HepG2 (cell line): ENCODE results near the gene ZNF644. TPM values are rescaled to one million over a fixed set of nuclear protein-coding genes. Genes with fewer than 3 reads are reported as not detected.
A peak's percentile ranks its signal among the peaks of the same experiment; 100 is the strongest.

Experiments
- BRCA1 ChIP-seq: sonication (generic); formaldehyde crosslinking; IDR thresholded peaks from 2 replicates; pipeline ENCODE4 v1.4.0; 2020; ENCODE audit warnings: missing genetic modification reagents
- FOXJ3 ChIP-seq: sonication (generic); formaldehyde crosslinking; IDR thresholded peaks from 2 replicates; pipeline ENCODE4 v1.4.0; 2020; ENCODE audit warnings: missing genetic modification reagents, mild to moderate bottlenecking, borderline replicate concordance
- GLI4 ChIP-seq: sonication (generic); formaldehyde crosslinking; IDR thresholded peaks from 2 replicates; pipeline ENCODE4 v1.5.1; 2020; ENCODE audit warnings: missing genetic modification reagents, mild to moderate bottlenecking, moderate library complexity, borderline replicate concordance
- JARID2 ChIP-seq: sonication (generic); formaldehyde crosslinking; IDR thresholded peaks from 2 replicates; pipeline ENCODE4 v1.8.1; 2023; ENCODE audit warnings: missing genetic modification reagents, inconsistent platforms; ENCODE audit not compliant: insufficient replicate concordance
- KLF13 ChIP-seq: sonication (generic); formaldehyde crosslinking; IDR thresholded peaks from 2 replicates; pipeline ENCODE4 v1.4.0; 2020; ENCODE audit warnings: mild to moderate bottlenecking, missing genetic modification reagents
- KMT2A ChIP-seq: sonication (generic); formaldehyde crosslinking; IDR thresholded peaks from 2 replicates; pipeline ENCODE4 v1.4.0; 2020; ENCODE audit warnings: missing genetic modification reagents
- MBNL3 ChIP-seq: fragments of 250-450 bp; sonication (Bioruptor Pico); conservative IDR thresholded peaks from 2 replicates; pipeline ENCODE4 v1.8.0; 2022; ENCODE audit warnings: mild to moderate bottlenecking, inconsistent platforms
- MTA1 ChIP-seq: sonication (generic); formaldehyde crosslinking; IDR thresholded peaks from 2 replicates; pipeline ENCODE4 v1.4.0; 2020; ENCODE audit warnings: missing genetic modification reagents, mild to moderate bottlenecking, borderline replicate concordance
- MXI1 ChIP-seq: IDR thresholded peaks from 3 replicates; pipeline ENCODE4 v1.6.1; 2012; ENCODE audit warnings: low read depth, low read length, inconsistent platforms, borderline replicate concordance
- NFKBIZ ChIP-seq: IDR thresholded peaks from 2 replicates; pipeline ENCODE4 v1.6.1; 2018; ENCODE audit warnings: missing genetic modification reagents, missing compliant biosample characterization
- NRL ChIP-seq: sonication (generic); formaldehyde crosslinking; IDR thresholded peaks from 2 replicates; pipeline ENCODE4 v1.5.0; 2020; ENCODE audit warnings: missing genetic modification reagents, mild to moderate bottlenecking, moderate library complexity, borderline replicate concordance
- PPARG ChIP-seq: conservative IDR thresholded peaks from 2 replicates; pipeline ENCODE4 v1.6.1; 2016; ENCODE audit warnings: missing biosample characterization, missing genetic modification reagents
- REXO4 ChIP-seq: sonication (generic); formaldehyde crosslinking; IDR thresholded peaks from 2 replicates; pipeline ENCODE4 v1.8.0; 2022; ENCODE audit warnings: missing genetic modification reagents, mild to moderate bottlenecking, borderline replicate concordance
- SMYD3 ChIP-seq: sonication (generic); formaldehyde crosslinking; IDR thresholded peaks from 2 replicates; pipeline ENCODE4 v1.8.1; 2023; ENCODE audit warnings: mild to moderate bottlenecking, missing genetic modification reagents
- SUZ12 ChIP-seq: fragments of 150-350 bp; IDR thresholded peaks from 2 replicates; pipeline ENCODE4 v1.6.1; 2014; ENCODE audit warnings: low read depth, low read length
- TSC22D2 ChIP-seq: sonication (generic); formaldehyde crosslinking; IDR thresholded peaks from 2 replicates; pipeline ENCODE4 v1.5.1; 2020; ENCODE audit warnings: missing genetic modification reagents, mild to moderate bottlenecking, borderline replicate concordance
- ZFP36 ChIP-seq: fragments of 150-350 bp; IDR thresholded peaks from 2 replicates; pipeline ENCODE4 v1.6.1; 2018; ENCODE audit warnings: borderline replicate concordance, low read length, low read depth; ENCODE audit not compliant: partially characterized antibody
- ZNF275 ChIP-seq: sonication (generic); formaldehyde crosslinking; IDR thresholded peaks from 2 replicates; pipeline ENCODE4 v1.8.0; 2022; ENCODE audit warnings: missing genetic modification reagents, mild to moderate bottlenecking, inconsistent platforms, borderline replicate concordance
- ZNF326 ChIP-seq: sonication (generic); formaldehyde crosslinking; IDR thresholded peaks from 2 replicates; pipeline ENCODE4 v1.4.0; 2020; ENCODE audit warnings: missing genetic modification reagents, borderline replicate concordance
- ZNF44 ChIP-seq: sonication (generic); formaldehyde crosslinking; IDR thresholded peaks from 2 replicates; pipeline ENCODE4 v1.5.1; 2020; ENCODE audit warnings: mild to moderate bottlenecking, missing genetic modification reagents
- ZNF441 ChIP-seq: sonication (generic); formaldehyde crosslinking; IDR thresholded peaks from 2 replicates; pipeline ENCODE4 v1.7.0; 2021; ENCODE audit warnings: missing genetic modification reagents, borderline replicate concordance
- ZNF451 ChIP-seq: sonication (generic); formaldehyde crosslinking; IDR thresholded peaks from 2 replicates; pipeline ENCODE4 v1.5.0; 2020; ENCODE audit warnings: mild to moderate bottlenecking, missing genetic modification reagents
- ZNF710 ChIP-seq: sonication (generic); formaldehyde crosslinking; IDR thresholded peaks from 2 replicates; pipeline ENCODE4 v1.5.0; 2020; ENCODE audit warnings: mild to moderate bottlenecking, missing genetic modification reagents, borderline replicate concordance
- ZNF781 ChIP-seq: sonication (generic); formaldehyde crosslinking; IDR thresholded peaks from 2 replicates; pipeline ENCODE4 v1.5.1; 2020; ENCODE audit warnings: borderline replicate concordance, mild to moderate bottlenecking, missing genetic modification reagents; ENCODE audit errors: not compliant biosample characterization
- polyA plus RNA-seq, 8 experiments: library from polyadenylated mRNA; depleted of rRNA in 3 of 8; stranded (reverse) in 7 of 8; unstranded in 1 of 8; fragments of >200 nt; fragmentation: Illumina TruSeq in 4 of 8; extraction: Trizol in 4 of 8; gene quantifications; 2 replicates each; pipeline versions ENCODE4 v1.2.1 to v1.2.3, GENCODE V29; 2011 to 2016; ENCODE audit warnings: low read depth in 4 of 8, missing spikeins in 1 of 8, mixed read lengths in 1 of 8; ENCODE audit not compliant: insufficient read depth in 1 of 8
- total RNA-seq, 5 experiments: library from RNA; depleted of rRNA; stranded (reverse); fragments of >200 nt; fragmentation: Illumina TruSeq; extraction: Trizol; gene quantifications; 2 replicates each; pipeline ENCODE4 v1.2.3, GENCODE V29; 2016; ENCODE audit warnings: low read depth in 1 of 5
- TF ChIP-seq, protein P1 (sequence below): sonication (generic); formaldehyde crosslinking; IDR thresholded peaks from 2 replicates; pipeline ENCODE4 v1.5.1; 2020; ENCODE audit warnings: missing genetic modification reagents, mild to moderate bottlenecking, borderline replicate concordance

ZNF644 gene
- total and polyA plus RNA-seq, 2 of the 13 experiments (the other 11 are each of a cell fraction or from before 2014, with no cell fraction given) = 17.7 to 51.7 TPM

GRCh38 chr1:91021686-91022517 lies at the start of gene ZNF644 (continued):
- TF ChIP-seq BRCA1 (CRISPR knock-in tag) (peak; percentile 53; the same call in 1 of the 2 replicates), SUZ12 (no peak), NRL (CRISPR knock-in tag) (peak; percentile 88), KMT2A (CRISPR knock-in tag) (0 out of 2 replicates have a peak, but pooled peaks have one; percentile 44), JARID2 (CRISPR knock-in tag) (no peak), ZNF275 (CRISPR knock-in tag) (peak; percentile 59; the same call in 1 of the 2 replicates), ZNF710 (CRISPR knock-in tag) (no peak), ZFP36 (no peak), NFKBIZ (CRISPR knock-in tag) (no peak), FOXJ3 (CRISPR knock-in tag) (no peak), MTA1 (CRISPR knock-in tag) (peak; percentile 49; the same call in 1 of the 2 replicates), GLI4 (peak; percentile 93; the same call in 1 of the 2 replicates), REXO4 (CRISPR knock-in tag) (no peak), MXI1 (no peak; the same call in 2 of the 3 replicates), ZNF44 (0 out of 2 replicates have a peak, but pooled peaks have one; percentile 68), KLF13 (no peak), ZNF451 (peak; percentile 93), PPARG (0 out of 2 replicates have a peak, but pooled peaks have one; percentile 32), ZNF326 (CRISPR knock-in tag) (no peak), TSC22D2 (CRISPR knock-in tag) (peak; percentile 74), ZNF441 (CRISPR knock-in tag) (peak; percentile 75; the same call in 1 of the 2 replicates), MBNL3 (CRISPR knock-in tag) (no peak), SMYD3 (CRISPR knock-in tag) (peak; percentile 90; the same call in 1 of the 2 replicates), ZNF781 (peak; percentile 92)
- TF ChIP-seq, protein P1, sequence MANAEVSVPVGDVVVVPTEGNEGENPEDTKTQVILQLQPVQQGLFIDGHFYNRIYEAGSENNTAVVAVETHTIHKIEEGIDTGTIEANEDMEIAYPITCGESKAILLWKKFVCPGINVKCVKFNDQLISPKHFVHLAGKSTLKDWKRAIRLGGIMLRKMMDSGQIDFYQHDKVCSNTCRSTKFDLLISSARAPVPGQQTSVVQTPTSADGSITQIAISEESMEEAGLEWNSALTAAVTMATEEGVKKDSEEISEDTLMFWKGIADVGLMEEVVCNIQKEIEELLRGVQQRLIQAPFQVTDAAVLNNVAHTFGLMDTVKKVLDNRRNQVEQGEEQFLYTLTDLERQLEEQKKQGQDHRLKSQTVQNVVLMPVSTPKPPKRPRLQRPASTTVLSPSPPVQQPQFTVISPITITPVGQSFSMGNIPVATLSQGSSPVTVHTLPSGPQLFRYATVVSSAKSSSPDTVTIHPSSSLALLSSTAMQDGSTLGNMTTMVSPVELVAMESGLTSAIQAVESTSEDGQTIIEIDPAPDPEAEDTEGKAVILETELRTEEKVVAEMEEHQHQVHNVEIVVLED (CRISPR knock-in tag) = peak; percentile 96
